Endothelial cell of umbilical vein (primary cell): Measurements from ENCODE around the gene CEP57L1. TPM values are rescaled to one million over a fixed set of nuclear protein-coding genes. Genes with fewer than 3 reads are reported as not detected.

ENCODE experiments used
- BruUV-seq: library from RNA; stranded (reverse); fragments of 400-500 nt; replicated peaks from 2 replicates; lab custom pipeline; 2021; lab: Mats Ljungman, UMichigan
- CTCF ChIA-PET: fragments of 300-600, 350-600 bp; sonication (Branson Sonifier 250); formaldehyde crosslinking; loops from one replicate; lab custom pipeline; 2021; ENCODE audit warnings: antibody characterized with exemption, inconsistent platforms; lab: Charles Lee
- POLR2A ChIA-PET: fragments of 300-600, 350-600 bp; sonication (Branson Sonifier 250); formaldehyde crosslinking; loops from one replicate; lab custom pipeline; 2021; ENCODE audit warnings: antibody characterized with exemption, inconsistent platforms; lab: Charles Lee
- DNase-seq: peaks from one replicate; pipeline ENCODE4 v3.0.0-alpha.2; 2011; ENCODE audit warnings: low read depth, low spot score
- FAIRE-seq: peaks from 2 replicates; lab custom pipeline; 2011; peaks lifted over from hg19 to GRCh38; lab: Jason Lieb, UNC
- H2AFZ ChIP-seq: 2 replicates; pipeline ENCODE4 v1.6.0; 2012; ENCODE audit warnings: low read depth, low read length, control low read depth, inconsistent platforms
- H3K27ac ChIP-seq: 2 replicates; pipeline ENCODE4 v1.5.1; 2011; ENCODE audit warnings: low read depth, mild to moderate bottlenecking, control low read depth, low read length, moderate library complexity; ENCODE audit not compliant: insufficient read depth
- H3K27me3 ChIP-seq, 2 experiments: 2 replicates each; pipeline versions ENCODE4 v1.6.0 to v1.6.1; 2011; ENCODE audit warnings: low read length in 2 of 2, mixed read lengths in 1 of 2; ENCODE audit not compliant: control insufficient read depth in 2 of 2, insufficient read depth in 2 of 2
- H3K36me3 ChIP-seq, 2 experiments: 2 replicates in 1 of 2; 3 replicates in 1 of 2; pipeline ENCODE4 v1.5.1; 2011; ENCODE audit warnings: low read length in 2 of 2, mild to moderate bottlenecking in 1 of 2, moderate library complexity in 1 of 2; ENCODE audit not compliant: control insufficient read depth in 2 of 2, insufficient read depth in 2 of 2; ENCODE audit errors: extremely low read depth in 1 of 2
- H3K4me1 ChIP-seq: 3 replicates; pipeline ENCODE4 v1.5.1; 2011; ENCODE audit warnings: mild to moderate bottlenecking, low read length; ENCODE audit not compliant: control insufficient read depth, insufficient read depth; ENCODE audit errors: extremely low read depth
- H3K4me2 ChIP-seq: 2 replicates; pipeline ENCODE4 v1.6.1; 2011; ENCODE audit warnings: low read length, control low read depth, mixed read lengths; ENCODE audit not compliant: insufficient read depth
- H3K4me3 ChIP-seq, 3 experiments: fragments of 200-600 bp in 1 of 3; sonication (generic), shearing (Covaris generic) in 1 of 3; replicated peaks in 1 of 3; 2 replicates each; pipeline ENCODE4 v1.5.1; 2011 to 2016; ENCODE audit warnings: control low read depth in 3 of 3, low read length in 3 of 3, mild to moderate bottlenecking in 2 of 3, inconsistent platforms in 1 of 3, low read depth in 1 of 3, moderate library complexity in 1 of 3; ENCODE audit not compliant: insufficient read depth in 1 of 3
- H3K79me2 ChIP-seq: 2 replicates; pipeline ENCODE4 v1.6.0; 2012; ENCODE audit warnings: low read length, inconsistent platforms; ENCODE audit not compliant: control insufficient read depth, insufficient read depth
- H3K9ac ChIP-seq: replicated peaks from 2 replicates; pipeline ENCODE3; 2011; ENCODE audit warnings: low read length, control low read depth; ENCODE audit not compliant: insufficient read depth; ENCODE audit errors: extremely low read depth
- H3K9me1 ChIP-seq: replicated peaks from 3 replicates; pipeline ENCODE4 v1.6.0; 2011; ENCODE audit warnings: mild to moderate bottlenecking, low read length; ENCODE audit not compliant: control insufficient read depth, insufficient read depth; ENCODE audit errors: extremely low read depth
- H3K9me3 ChIP-seq: replicated peaks from 2 replicates; pipeline ENCODE4 v1.5.1; 2012; ENCODE audit warnings: low read length, inconsistent platforms; ENCODE audit not compliant: control insufficient read depth, insufficient read depth
- H4K20me1 ChIP-seq: replicated peaks from 2 replicates; pipeline ENCODE3; 2011; ENCODE audit warnings: mild to moderate bottlenecking, low read length; ENCODE audit not compliant: control insufficient read depth, insufficient read depth; ENCODE audit errors: extremely low read depth
- EZH2 ChIP-seq: IDR thresholded peaks from 2 replicates; pipeline ENCODE4 v1.6.1; 2012; ENCODE audit warnings: borderline replicate concordance, low read depth, mild to moderate bottlenecking, moderate library complexity, low read length, inconsistent platforms; ENCODE audit not compliant: severe bottlenecking
- FOS ChIP-seq: IDR thresholded peaks from 2 replicates; pipeline ENCODE4 v1.6.1; 2011; ENCODE audit warnings: mild to moderate bottlenecking, low read length, moderate library complexity, borderline replicate concordance; ENCODE audit not compliant: insufficient read depth
- GATA2 ChIP-seq: IDR thresholded peaks from 2 replicates; pipeline ENCODE4 v1.7.0; 2011; ENCODE audit warnings: low read depth, mild to moderate bottlenecking, moderate library complexity, mixed read lengths, low read length; ENCODE audit not compliant: insufficient read length, insufficient read depth
- JUN ChIP-seq: IDR thresholded peaks from 2 replicates; pipeline ENCODE4 v1.6.1; 2011; ENCODE audit warnings: borderline replicate concordance, low read depth; ENCODE audit not compliant: insufficient read length, insufficient read depth
- MYC ChIP-seq: IDR thresholded peaks from one replicate; pipeline ENCODE4 v1.6.1; 2011; ENCODE audit warnings: mild to moderate bottlenecking, low read depth, low read length
- POLR2A ChIP-seq: IDR thresholded peaks from 2 replicates; pipeline ENCODE4 v1.6.1; 2012; ENCODE audit warnings: low read depth, mild to moderate bottlenecking, control low read depth, low read length
- POLR2AphosphoS5 ChIP-seq: IDR thresholded peaks from 2 replicates; pipeline ENCODE4 v1.6.1; 2012; ENCODE audit warnings: low read depth, mild to moderate bottlenecking, control low read depth, low read length, moderate library complexity; ENCODE audit not compliant: insufficient read depth
- dilution Hi-C: fragments of 300-500 bp; cut with MboI; formaldehyde crosslinking; loops from one replicate; pipeline ENCODE4 v1.15.0; 2019; ENCODE audit warnings: low sequenced_read_pairs; ENCODE audit not compliant: extremely low pct_ligation_motif_present
- intact Hi-C: fragments of 100-400 bp; cut with micrococcal nuclease; formaldehyde crosslinking; loops from one replicate; pipeline ENCODE4 v1.10.0; 2022
- polyA plus RNA-seq, 4 experiments: library from polyadenylated mRNA; depleted of rRNA in 3 of 4; stranded (reverse) in 3 of 4; unstranded in 1 of 4; fragments of >200 nt; gene quantifications; 2 replicates each; pipeline versions ENCODE4 v1.2.1 to v1.2.3, GENCODE V29; 2011 to 2012; ENCODE audit warnings: missing spikeins in 1 of 4
- total RNA-seq: library from RNA; stranded (reverse); gene quantifications from 2 replicates; pipeline ENCODE4 v1.2.3, GENCODE V29; 2021
- TF ChIP-seq, protein P1 (sequence below): IDR thresholded peaks from 2 replicates; pipeline ENCODE4 v1.6.1; 2011; ENCODE audit not compliant: insufficient read depth, insufficient read length
- TF ChIP-seq, protein P2 (sequence below), 2 donors: IDR thresholded peaks; 1 replicate in 1 of 2; 2 replicates in 1 of 2; pipeline ENCODE4 v1.5.1; 2011; ENCODE audit warnings: low read length in 2 of 2, mild to moderate bottlenecking in 2 of 2, moderate library complexity in 2 of 2, control low read depth in 1 of 2, inconsistent platforms in 1 of 2, low read depth in 1 of 2; ENCODE audit not compliant: insufficient read depth in 1 of 2; ENCODE audit errors: extremely low read depth in 1 of 2

CEP57L1 gene
- total and polyA plus RNA-seq, 2 donors (not counting 3 experiments of a cell fraction or from before 2014, with no cell fraction given), result 7.8 to 20.9 TPM

DNA sequence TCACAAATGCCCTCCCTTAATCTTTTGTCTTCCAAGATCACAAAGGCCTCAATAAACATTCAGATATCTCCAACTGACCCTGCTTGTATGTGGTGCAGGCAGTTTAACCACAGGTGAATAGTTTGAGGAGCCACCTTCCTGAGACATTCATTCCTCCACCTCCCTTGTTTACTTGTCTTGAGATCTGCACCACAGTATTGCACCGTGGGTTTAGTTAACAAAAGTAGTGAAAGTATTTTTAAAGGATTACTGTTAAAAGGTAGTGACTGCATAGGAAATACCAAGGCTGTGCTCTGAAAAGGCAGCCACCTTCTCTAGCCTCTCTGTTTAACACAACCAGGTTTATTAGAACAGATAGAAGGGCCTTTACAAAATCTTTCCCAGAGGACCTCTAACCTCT lies 47.1 kb upstream of the CEP57L1 start:
- Histone ChIP-seq H3K27ac (no peak overlapping the region), H3K9me3 (no peaks in the 10 kb centered on the region), H3K4me2 (no peak overlapping the region), H2AFZ (no peak overlapping the region), H3K9ac (no peak overlapping the region), H3K4me3 (no peak overlapping the region), H3K27me3 (no peaks in the 10 kb centered on the region), H3K4me1 (no peaks in the 10 kb centered on the region), H3K79me2 (no peaks in the 10 kb centered on the region), H3K9me1 (no peaks in the 10 kb centered on the region), H3K36me3 (no peaks in the 10 kb centered on the region), H4K20me1 (no peaks in the 10 kb centered on the region)
- ChIA-PET POLR2A (no interaction called here), CTCF (interaction anchor here (0.9 to 1.7 kb wide), 4 partner anchors 9 to 155 kb away, joined by 3 to 11 read pairs (median 6); no protein-coding TSS in a partner anchor)
- intact Hi-C loops, result no loop called here
- BruUV-seq, result no TSS peak
- no peak for TF ChIP-seq FOS
- TF ChIP-seq EZH2, result no peak
- no peak for TF ChIP-seq POLR2AphosphoS5
- TF ChIP-seq, protein P1, sequence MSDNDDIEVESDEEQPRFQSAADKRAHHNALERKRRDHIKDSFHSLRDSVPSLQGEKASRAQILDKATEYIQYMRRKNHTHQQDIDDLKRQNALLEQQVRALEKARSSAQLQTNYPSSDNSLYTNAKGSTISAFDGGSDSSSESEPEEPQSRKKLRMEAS, result no peak
- no peak for TF ChIP-seq POLR2A
- TF ChIP-seq GATA2, result no peak
- no peak for TF ChIP-seq JUN
- TF ChIP-seq, protein P2, sequence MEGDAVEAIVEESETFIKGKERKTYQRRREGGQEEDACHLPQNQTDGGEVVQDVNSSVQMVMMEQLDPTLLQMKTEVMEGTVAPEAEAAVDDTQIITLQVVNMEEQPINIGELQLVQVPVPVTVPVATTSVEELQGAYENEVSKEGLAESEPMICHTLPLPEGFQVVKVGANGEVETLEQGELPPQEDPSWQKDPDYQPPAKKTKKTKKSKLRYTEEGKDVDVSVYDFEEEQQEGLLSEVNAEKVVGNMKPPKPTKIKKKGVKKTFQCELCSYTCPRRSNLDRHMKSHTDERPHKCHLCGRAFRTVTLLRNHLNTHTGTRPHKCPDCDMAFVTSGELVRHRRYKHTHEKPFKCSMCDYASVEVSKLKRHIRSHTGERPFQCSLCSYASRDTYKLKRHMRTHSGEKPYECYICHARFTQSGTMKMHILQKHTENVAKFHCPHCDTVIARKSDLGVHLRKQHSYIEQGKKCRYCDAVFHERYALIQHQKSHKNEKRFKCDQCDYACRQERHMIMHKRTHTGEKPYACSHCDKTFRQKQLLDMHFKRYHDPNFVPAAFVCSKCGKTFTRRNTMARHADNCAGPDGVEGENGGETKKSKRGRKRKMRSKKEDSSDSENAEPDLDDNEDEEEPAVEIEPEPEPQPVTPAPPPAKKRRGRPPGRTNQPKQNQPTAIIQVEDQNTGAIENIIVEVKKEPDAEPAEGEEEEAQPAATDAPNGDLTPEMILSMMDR (IDR thresholded peaks at IDR 0.05; ENCODE audit: extremely low read depth in 1 of 2, insufficient read depth in 1 of 2, low read depth in 1 of 2, low read length in 2 of 2), result no peak
- TF ChIP-seq MYC, result no peak
- FAIRE-seq (no peak), DNase-seq (no peak)
- dilution Hi-C loops, result no loop called here
